Dedifferentiated amniotic fluid mesenchymal stem cell (primary cell): ENCODE measurements around the gene NANOS3.

ENCODE experiments used
- DNase-seq: peaks from one replicate; pipeline ENCODE4 v3.0.0-alpha.2; 2016; ENCODE audit errors: extremely low spot score

NANOS3 gene

GRCh38 chr19:13885826-13886365 is 9.0 kb downstream of the NANOS3 start:
- DNase-seq: no peak

- no peak for DNase-seq
These were observed 10.1 kb downstream of the NANOS3 start for GRCh38 chr19:13887018-13887436.

- DNase-seq: no peak
These were observed 10.6 kb downstream of the NANOS3 start for GRCh38 chr19:13887517-13887916.

- no peak for DNase-seq
These were observed 11.3 kb downstream of the NANOS3 start for GRCh38 chr19:13888281-13888680.

GRCh38 chr19:13890136-13890535 is 13.2 kb downstream of the NANOS3 start:
- DNase-seq: no peak

- no peak for DNase-seq
These were observed 15.9 kb downstream of the NANOS3 start for GRCh38 chr19:13892870-13893269.

- DNase-seq: no peak
These were observed 17.6 kb downstream of the NANOS3 start for GRCh38 chr19:13894552-13894951.

- DNase-seq: no peak
These were observed 19.3 kb downstream of the NANOS3 start for GRCh38 chr19:13896227-13896626.

- no peak for DNase-seq
These were observed 22.5 kb downstream of the NANOS3 start for GRCh38 chr19:13899393-13899792.

GRCh38 chr19:13899912-13900584 is 23.1 kb downstream of the NANOS3 start:
- no peak for DNase-seq

- no peak for DNase-seq
These were observed 26.1 kb downstream of the NANOS3 start for GRCh38 chr19:13902993-13903555.

GRCh38 chr19:13905634-13906520 is 28.9 kb downstream of the NANOS3 start, which contains the start of the genes BRME1 and CC2D1A:
BRME1 (minus strand) TSS chr19:13906117; CDS start chr19:13904892, 1,225 bp downstream.
CC2D1A (plus strand) TSS chr19:13906201; CDS start chr19:13906442, 241 bp downstream.
- peak; percentile 77 for DNase-seq

- no peak for DNase-seq
These were observed 29.6 kb downstream of the NANOS3 start for GRCh38 chr19:13906521-13906904.

GRCh38 chr19:13906910-13907309 is 30.0 kb downstream of the NANOS3 start:
- DNase-seq: no peak

- no peak for DNase-seq
These were observed 31.7 kb downstream of the NANOS3 start for GRCh38 chr19:13908674-13909073.

GRCh38 chr19:13909430-13909829 is 32.5 kb downstream of the NANOS3 start:
- DNase-seq: no peak

- DNase-seq: no peak
These were observed 36.4 kb downstream of the NANOS3 start for GRCh38 chr19:13913352-13913751.

- DNase-seq: no peak
These were observed 37.8 kb downstream of the NANOS3 start for GRCh38 chr19:13914777-13915176.

GRCh38 chr19:13917888-13918406 is 41.0 kb downstream of the NANOS3 start:
- DNase-seq: no peak

GRCh38 chr19:13918726-13919411 is 41.9 kb downstream of the NANOS3 start:
- no peak for DNase-seq

GRCh38 chr19:13920524-13920923 is 43.6 kb downstream of the NANOS3 start:
- DNase-seq: no peak
